Measurements from ENCODE around the gene ZNF428.
"Not testable (repeated sequence)": the region's sequence is repeated elsewhere in the genome, so short reads cannot be mapped to it uniquely, and the experiment has no call there.

Gene ZNF428

GRCh38 chr19:43616306-43616705 is 3.1 kb downstream of the ZNF428 start:
- DNase-seq = no peak

DNA sequence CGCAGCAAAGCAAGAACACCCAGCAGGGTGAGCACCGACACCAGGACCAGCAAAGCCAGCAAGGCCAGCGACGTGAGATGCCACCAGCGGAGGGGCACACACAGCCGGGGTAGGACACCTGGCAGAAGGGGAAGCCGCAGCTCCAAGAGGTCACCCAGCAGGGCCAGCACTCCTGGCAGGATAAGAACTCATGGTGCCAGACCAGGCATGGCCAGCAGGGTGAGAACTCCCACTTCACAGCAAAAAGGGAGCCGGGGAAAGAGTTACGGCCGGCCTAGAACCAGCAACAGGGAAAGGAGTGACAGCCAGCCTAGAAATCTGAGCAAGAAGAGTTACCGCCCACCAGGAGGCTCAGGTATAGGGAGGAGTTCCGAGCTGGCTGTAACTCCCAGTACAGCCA is 7.1 kb downstream of the ZNF428 start:
- DNase-seq = no peak

GRCh38 chr19:43611788-43612187 is 7.6 kb downstream of the ZNF428 start, which contains the start of gene SRRM5:
Gene SRRM5, plus strand, starts transcription at chr19:43612088. Its CDS starts 34 bp downstream, at chr19:43612122.
- no peak for DNase-seq

DNA sequence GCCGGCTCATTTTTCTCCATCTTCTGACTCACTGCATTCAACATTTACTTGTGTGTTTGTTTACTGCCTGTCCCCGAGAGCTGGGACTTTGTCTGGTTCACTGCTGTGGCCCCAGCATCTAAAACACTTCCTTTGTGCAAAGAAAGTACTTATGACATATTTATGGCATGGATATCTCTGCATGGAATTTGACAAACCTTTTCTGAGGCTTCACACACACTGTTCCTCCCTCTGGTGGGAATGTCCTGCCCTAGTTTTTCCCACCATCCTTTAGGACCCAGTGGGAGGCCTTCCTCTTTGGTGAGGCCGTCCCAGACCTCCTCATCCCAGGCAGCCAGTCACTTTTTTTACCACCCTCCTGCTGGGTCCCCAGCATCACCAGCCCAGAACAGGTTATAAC is 8.9 kb downstream of the ZNF428 start:
- DNase-seq = no peak

GRCh38 chr19:43609872-43610271 is 9.6 kb downstream of the ZNF428 start:
- DNase-seq = no peak

GRCh38 chr19:43607238-43608205 is 11.9 kb downstream of the ZNF428 start:
- no peak for DNase-seq

DNA sequence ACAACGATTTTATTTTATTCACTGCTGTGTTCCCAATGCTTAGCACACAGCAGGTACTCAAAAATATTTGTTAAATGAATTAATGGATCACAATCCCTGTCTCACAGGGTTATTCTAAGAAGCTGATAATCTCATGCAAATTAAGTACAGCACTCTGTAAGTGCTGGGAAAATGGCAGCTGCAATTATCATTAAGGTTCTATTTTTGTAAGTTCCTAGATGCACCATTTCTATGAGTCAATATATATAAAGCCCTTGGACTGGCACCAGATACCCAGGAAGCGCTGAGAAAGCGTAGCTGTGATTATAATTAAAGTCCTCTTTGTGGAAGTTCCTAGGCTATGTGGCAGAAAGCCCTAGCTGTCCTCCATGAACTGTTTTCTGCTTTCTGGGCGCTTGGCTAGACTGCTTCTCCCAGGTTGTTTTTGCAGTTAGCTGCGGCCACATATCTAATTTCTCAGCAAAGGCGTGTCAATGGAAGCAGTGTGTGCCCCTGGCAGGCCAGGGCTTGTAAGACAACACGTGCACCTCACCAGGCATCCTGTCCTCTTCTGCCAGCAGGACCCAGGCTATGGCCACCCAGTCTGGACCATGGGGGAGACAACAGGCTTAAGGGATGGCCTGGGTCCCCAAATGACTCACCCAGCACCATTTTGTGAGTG is 12.7 kb downstream of the ZNF428 start:
- DNase-seq = no peak

DNA sequence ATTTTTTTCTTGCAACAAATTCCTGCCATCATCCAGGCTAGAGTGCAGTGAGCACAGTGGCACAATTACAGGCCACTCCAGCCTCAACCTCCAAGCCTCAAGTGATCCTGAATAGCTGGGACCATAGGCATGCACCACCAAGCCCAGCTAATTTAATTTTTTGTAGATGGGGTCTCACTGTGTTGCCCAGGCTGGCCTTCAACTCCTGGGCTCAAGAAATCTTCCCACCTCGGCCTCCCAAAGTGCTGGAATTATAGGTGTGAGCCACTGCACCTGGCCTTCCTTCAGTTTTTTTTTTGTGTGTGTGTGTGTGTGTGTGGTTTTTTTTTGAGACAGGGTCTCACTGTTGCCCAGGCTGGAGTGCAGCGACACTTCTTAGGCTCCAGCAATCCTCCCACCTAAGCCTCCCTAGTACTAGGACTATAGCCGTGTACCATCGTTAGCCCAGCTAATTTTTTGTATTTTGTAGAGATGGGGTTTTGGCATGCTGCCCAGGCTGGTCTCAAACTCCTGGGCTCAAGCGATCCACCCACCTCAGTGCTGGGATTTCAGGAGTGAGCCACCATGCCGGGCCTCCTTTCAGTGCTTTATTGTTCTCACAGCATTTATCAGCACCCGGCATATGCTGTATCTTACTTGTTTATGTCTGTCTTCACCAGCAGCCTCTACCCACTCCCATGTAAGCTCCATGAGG is 13.4 kb downstream of the ZNF428 start:
- DNase-seq = peak; percentile 22

DNA sequence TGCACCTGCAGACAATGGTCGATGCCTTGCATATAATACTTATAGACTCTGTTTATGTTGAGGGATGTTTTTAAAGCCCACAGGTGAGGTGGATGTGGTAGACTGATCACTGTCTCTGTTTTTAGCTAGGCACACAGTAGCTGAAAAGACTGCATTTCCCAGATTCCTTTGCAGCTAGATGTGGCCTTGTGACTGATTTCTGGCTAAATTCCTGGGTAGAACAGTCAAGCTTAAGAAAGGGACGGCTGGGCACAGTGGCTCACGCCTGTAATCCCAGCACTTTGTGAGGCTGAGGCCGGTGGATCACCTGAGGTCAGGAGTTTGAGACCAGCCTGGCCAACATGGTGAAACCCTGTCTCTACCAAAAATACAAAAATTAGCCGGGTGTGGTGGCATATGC is 19.1 kb downstream of the ZNF428 start:
- DNase-seq = not testable (repeated sequence)

GRCh38 chr19:43599635-43600295 is 19.7 kb downstream of the ZNF428 start:
- no peak for DNase-seq

- DNase-seq = no peak
Observed at GRCh38 chr19:43598445-43599240, 20.8 kb downstream of the ZNF428 start.

DNA sequence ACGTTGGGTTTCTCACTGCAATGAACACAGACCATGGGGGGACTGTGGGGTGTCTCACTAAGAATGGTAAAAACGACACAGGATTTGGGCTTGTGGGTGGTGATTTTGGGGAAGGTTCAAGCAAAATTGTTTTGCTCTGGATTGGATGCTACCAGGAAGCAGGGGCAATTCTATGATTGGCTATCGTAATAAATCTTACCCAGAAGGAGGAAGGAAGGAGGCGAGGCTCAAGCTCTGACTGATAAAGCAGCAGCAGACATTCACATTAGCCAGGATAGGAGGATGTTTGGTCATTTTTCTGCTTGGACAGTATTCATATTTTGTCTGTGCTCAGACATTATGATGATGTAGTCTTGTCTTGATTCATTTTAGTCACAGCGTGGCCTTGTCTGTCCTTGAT is 21.6 kb downstream of the ZNF428 start:
- DNase-seq = no peak

DNA sequence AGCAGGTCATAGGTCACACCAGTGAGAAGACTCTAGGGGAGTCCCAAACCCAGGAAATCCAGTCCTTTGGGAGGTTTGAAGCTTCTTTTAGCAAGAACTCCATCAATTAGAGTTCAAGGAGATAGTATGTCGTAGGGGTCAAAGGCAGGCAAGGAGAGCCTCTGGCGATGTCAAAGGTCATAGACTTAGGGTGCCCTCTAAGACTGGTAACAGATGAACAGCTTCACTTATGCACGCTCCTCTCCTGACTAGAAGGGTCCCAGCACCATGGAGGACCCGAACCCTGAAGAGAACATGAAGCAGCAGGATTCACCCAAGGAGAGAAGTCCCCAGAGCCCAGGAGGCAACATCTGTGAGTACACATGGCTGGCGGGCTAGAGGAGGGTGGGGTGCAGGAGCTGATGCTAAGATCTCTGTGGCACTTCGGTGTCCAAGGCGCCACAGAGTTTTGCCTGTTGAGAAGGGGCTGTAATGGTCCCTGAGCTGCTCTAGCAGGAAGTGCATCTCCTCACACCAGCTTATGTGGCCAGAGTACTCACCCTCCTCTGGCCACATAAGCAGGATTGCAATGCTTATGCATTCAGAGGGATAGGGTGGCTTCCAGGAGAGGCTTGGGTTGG is 22.5 kb downstream of the ZNF428 start:
- DNase-seq = no peak

DNA sequence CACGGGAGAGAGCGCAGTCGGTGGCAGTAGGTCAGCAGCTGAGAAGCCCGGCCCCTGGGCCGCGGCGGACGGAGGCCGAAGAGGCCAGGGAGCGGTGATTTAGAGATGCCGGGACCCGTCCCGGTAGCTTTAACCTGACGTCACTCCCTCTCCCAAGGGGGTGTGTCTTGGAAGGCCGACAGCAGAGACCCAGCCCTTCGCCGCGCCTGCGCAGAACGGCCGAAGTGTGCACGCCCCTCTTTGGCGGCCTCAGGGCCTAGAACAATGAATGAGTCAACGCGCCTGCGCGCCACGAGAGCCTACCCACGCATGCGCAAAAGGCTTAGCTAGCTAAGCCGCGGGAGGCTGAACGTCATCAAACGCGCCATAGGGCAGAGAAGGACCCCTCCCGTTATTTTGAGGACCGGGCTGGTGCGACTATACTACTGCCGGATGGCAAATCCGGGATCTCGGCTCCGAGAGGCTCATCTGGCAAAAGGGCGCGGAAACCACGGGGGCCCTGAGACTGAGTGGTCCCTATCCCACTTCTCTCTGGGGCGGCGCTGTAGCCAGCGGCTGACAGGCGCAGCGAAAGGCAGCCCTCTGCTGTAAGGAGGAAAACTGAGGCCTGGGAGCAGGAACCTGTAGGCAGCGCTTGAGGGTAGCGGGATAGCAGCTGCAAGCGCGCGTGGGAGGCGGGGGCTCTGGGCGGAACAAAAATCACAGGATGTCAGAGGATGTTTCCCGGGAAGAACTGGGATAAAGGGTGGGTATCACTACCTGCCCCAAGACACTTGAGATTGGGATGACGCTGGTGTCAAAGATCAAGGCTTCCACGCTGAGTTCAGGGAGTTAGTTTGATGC is 23.2 kb downstream of the ZNF428 start, which contains the start of the genes IRGQ and ZNF576:
Gene IRGQ, minus strand, starts transcription at position 136 of the 843 bp plus-strand sequence. CDS start 796 bp downstream, outside the sequence.
Gene ZNF576, plus strand, starts transcription at position 597 of the 843 bp plus-strand sequence. CDS start 514 bp downstream, outside the sequence.
- peak; percentile 96 for DNase-seq

DNA sequence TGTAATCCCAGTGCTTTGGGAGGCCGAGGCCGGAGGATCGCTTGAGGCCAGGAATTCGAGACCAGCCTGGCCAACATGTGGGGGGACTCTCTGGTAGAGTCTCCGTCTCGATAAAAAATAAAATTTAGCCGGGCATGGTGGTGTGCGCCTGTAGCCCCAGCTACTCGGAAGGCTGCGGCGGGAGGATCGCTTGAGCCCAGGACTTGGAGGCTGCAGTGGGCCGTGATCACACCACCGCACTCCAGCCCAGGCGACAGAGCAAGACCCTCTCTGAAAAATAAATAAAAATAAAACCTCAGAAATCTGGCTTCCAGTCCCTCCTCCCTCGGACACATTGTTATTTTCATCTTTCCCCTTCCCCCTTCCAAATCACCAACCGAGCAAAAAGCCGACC is 23.8 kb downstream of the ZNF428 start:
- no peak for DNase-seq

- DNase-seq = no peak
Observed at GRCh38 chr19:43594710-43595604, 24.5 kb downstream of the ZNF428 start.

DNA sequence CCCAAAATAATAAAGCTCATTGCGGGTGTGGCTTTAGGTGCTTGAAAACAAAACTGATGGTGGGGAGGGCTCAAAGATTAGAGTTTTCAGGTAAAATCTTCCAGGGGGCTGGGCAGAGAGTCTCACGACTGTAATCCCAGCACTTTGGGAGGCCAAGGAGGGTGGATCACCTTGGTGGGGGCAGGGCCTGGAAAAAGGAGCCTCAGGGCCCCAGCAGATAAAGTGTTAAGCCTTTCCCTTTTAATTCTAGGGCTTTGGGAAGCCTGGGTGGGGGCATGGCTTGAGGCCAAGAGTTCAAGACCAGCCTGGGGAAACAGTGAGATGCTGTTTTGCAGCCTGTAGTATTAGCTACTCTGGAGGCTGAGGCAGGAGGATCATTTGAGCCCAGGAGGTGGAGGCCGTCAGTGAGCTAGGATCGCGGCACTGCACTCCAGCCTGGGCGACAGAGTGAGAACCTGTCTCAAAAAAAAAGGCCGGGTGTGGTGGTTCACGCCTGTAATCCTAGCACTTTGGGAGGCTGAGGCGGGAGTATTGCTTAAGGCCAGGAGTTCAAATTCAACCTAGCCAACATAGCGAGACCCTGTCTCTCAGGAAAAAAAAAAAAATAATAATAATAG is 25.2 kb downstream of the ZNF428 start:
- DNase-seq = no peak

DNA sequence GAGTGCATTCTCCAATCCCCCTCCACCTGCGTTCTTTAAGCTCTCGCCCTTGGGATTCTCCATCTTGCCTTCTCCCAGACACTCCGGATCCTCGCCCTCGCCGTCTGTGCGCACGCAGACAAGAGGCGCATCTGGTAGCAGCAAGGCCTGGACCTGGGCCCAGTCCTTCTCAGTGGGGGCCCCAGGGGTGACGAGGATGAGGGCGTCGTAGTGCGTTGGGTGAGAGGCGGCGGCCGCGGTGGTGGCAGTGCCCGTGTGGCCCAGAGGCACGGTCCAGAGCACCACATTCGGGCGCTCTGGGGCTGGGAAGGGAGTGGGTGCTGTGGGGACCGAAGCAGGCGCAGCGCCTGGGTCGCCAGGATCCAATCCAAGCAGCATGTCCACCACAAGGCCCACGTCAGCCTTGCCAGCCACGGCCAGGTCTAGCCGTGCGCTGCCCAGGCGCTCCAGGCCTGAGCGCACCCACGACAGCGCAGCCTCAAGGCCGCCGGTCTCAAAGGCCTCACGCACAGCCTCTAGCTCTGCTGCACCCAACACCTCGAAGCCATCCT is 26.6 kb downstream of the ZNF428 start:
- no peak for DNase-seq

Measured in NCI-H2227 treated with DMSO at 0.1 percent for 48 hours (cell line).